ENCODE measurements around the gene ECM1. TPM values are rescaled to one million over a fixed set of nuclear protein-coding genes. Genes with fewer than 3 reads are reported as not detected.

ECM1 gene
- total and polyA plus RNA-seq, 2 experiments from 2014 or later = 1.9 to 2.9 TPM

GRCh38 chr1:150528196-150528595 is 20.3 kb downstream of the ECM1 start:
- Histone ChIP-seq H3K27ac (no peak overlapping the region), H3K4me1 (ENCODE audit: low read depth) (no peaks in the 10 kb centered on the region), H3K9me3 (ENCODE audit: low read depth) (no peaks in the 10 kb centered on the region), H3K4me3 (no peak overlapping the region), H3K36me3 (no peaks in the 10 kb centered on the region), H3K27me3 (no peaks in the 10 kb centered on the region)
- no peak for TF ChIP-seq CTCF (IDR thresholded peaks at IDR 0.05; ENCODE audit: low read depth, low read length)
- no peak for DNase-seq (ENCODE audit: low read depth in 1 of 2, low spot score in 1 of 2)

GRCh38 chr1:150529017-150529416 is 21.1 kb downstream of the ECM1 start:
- H3K27me3 ChIP-seq = no peaks in the 10 kb centered on the region
- H3K4me1 ChIP-seq (ENCODE audit: low read depth) = no peaks in the 10 kb centered on the region
- no peak overlapping the region for H3K4me3 ChIP-seq
- H3K36me3 ChIP-seq = no peaks in the 10 kb centered on the region
- no peaks in the 10 kb centered on the region for H3K9me3 ChIP-seq (ENCODE audit: low read depth)
- TF ChIP-seq CTCF (IDR thresholded peaks at IDR 0.05; ENCODE audit: low read depth, low read length) = no peak
- peak in 1 of 2 donors; percentile 91 for DNase-seq (ENCODE audit: low read depth in 1 of 2, low spot score in 1 of 2)
- H3K27ac ChIP-seq = no peak overlapping the region

- Histone ChIP-seq H3K9me3 (ENCODE audit: low read depth) (no peaks in the 10 kb centered on the region), H3K4me1 (ENCODE audit: low read depth) (peaks cover 5% of the 10 kb centered on the region), H3K27ac (no peak overlapping the region), H3K36me3 (no peaks in the 10 kb centered on the region), H3K27me3 (no peaks in the 10 kb centered on the region), H3K4me3 (no peak overlapping the region)
- no peak for TF ChIP-seq CTCF (IDR thresholded peaks at IDR 0.05; ENCODE audit: low read depth, low read length)
- no peak for DNase-seq (ENCODE audit: low read depth in 1 of 2, low spot score in 1 of 2)
Observed at GRCh38 chr1:150530491-150531159, 22.7 kb downstream of the ECM1 start.

- TF ChIP-seq CTCF (IDR thresholded peaks at IDR 0.05; ENCODE audit: low read depth, low read length) = no peak
- Histone ChIP-seq H3K27ac (no peak overlapping the region), H3K4me1 (ENCODE audit: low read depth) (peaks cover 5% of the 10 kb centered on the region), H3K36me3 (no peaks in the 10 kb centered on the region), H3K4me3 (no peak overlapping the region), H3K27me3 (no peaks in the 10 kb centered on the region), H3K9me3 (ENCODE audit: low read depth) (no peaks in the 10 kb centered on the region)
- DNase-seq (ENCODE audit: low read depth in 1 of 2, low spot score in 1 of 2) = no peak
Observed at GRCh38 chr1:150532860-150533259, 25.0 kb downstream of the ECM1 start.

- Histone ChIP-seq H3K27ac (no peak overlapping the region), H3K4me1 (ENCODE audit: low read depth) (peaks cover 12% of the 10 kb centered on the region)
- no peak for DNase-seq (ENCODE audit: low read depth in 1 of 2, low spot score in 1 of 2)
Observed at GRCh38 chr1:150534002-150534401, 26.1 kb downstream of the ECM1 start.

More at GRCh38 chr1:150534002-150534401, 26.1 kb downstream of the ECM1 start:
- H3K9me3 ChIP-seq (ENCODE audit: low read depth) = no peaks in the 10 kb centered on the region
- no peaks in the 10 kb centered on the region for H3K36me3 ChIP-seq
- H3K4me3 ChIP-seq = no peak overlapping the region
- no peak for TF ChIP-seq CTCF (IDR thresholded peaks at IDR 0.05; ENCODE audit: low read depth, low read length)
- no peaks in the 10 kb centered on the region for H3K27me3 ChIP-seq

All from cardiac muscle cell (in vitro differentiated cells and primary cell).